Loucy (cell line): Measurements from ENCODE around the gene DGKB.

Source experiments
- H2AFZ ChIP-seq: fragments of 200-600 bp; sonication (generic); 2 replicates; pipeline ENCODE4 v1.6.0; 2016; ENCODE audit warnings: antibody characterized with exemption, mild to moderate bottlenecking, low read length, moderate library complexity
- H3F3A ChIP-seq: fragments of 200-600 bp; 2 replicates; pipeline ENCODE4 v1.6.0; 2016; ENCODE audit warnings: antibody characterized with exemption, low read depth, mild to moderate bottlenecking
- H3K27me3 ChIP-seq: fragments of 200-600 bp; sonication (generic); 2 replicates; pipeline ENCODE4 v1.6.1; 2014; ENCODE audit warnings: low read length, mild to moderate bottlenecking; ENCODE audit not compliant: insufficient read depth, poor library complexity, severe bottlenecking
- H3K36me3 ChIP-seq: fragments of 200-600 bp; sonication (generic); 2 replicates; pipeline ENCODE4 v1.6.1; 2016; ENCODE audit warnings: low read length; ENCODE audit not compliant: insufficient read depth
- H3K4me1 ChIP-seq: fragments of 200-600 bp; sonication (generic); 2 replicates; pipeline ENCODE4 v1.5.1; 2014; ENCODE audit warnings: low read length, mild to moderate bottlenecking; ENCODE audit not compliant: insufficient read depth, poor library complexity, severe bottlenecking
- H3K4me2 ChIP-seq: fragments of 200-600 bp; sonication (generic); 2 replicates; pipeline ENCODE4 v1.6.0; 2014; ENCODE audit warnings: antibody characterized with exemption, low read length, low read depth, mild to moderate bottlenecking; ENCODE audit not compliant: poor library complexity, severe bottlenecking
- H3K4me3 ChIP-seq: fragments of 200-600 bp; sonication (generic); 2 replicates; pipeline ENCODE4 v1.5.1; 2014; ENCODE audit warnings: low read length, mild to moderate bottlenecking, mixed read lengths; ENCODE audit not compliant: poor library complexity, severe bottlenecking
- H3K79me2 ChIP-seq: fragments of 200-600 bp; sonication (generic); 2 replicates; pipeline ENCODE4 v1.6.1; 2014; ENCODE audit warnings: low read length; ENCODE audit not compliant: insufficient read depth
- H3K9ac ChIP-seq: fragments of 200-600 bp; sonication (generic); 2 replicates; pipeline ENCODE4 v1.6.0; 2014; ENCODE audit warnings: mild to moderate bottlenecking, low read depth, low read length, moderate library complexity; ENCODE audit not compliant: poor library complexity, severe bottlenecking
- H3K9me2 ChIP-seq: fragments of 200-600 bp; sonication (generic); replicated peaks from 2 replicates; pipeline ENCODE4 v1.6.1; 2016; ENCODE audit warnings: low read depth, low read length, mixed read lengths
- H3K9me3 ChIP-seq: fragments of 200-600 bp; sonication (generic); 2 replicates; pipeline ENCODE4 v1.6.1; 2014; ENCODE audit warnings: mild to moderate bottlenecking, antibody characterized with exemption, low read length, low read depth; ENCODE audit not compliant: insufficient read depth
- H4K20me1 ChIP-seq: fragments of 200-600 bp; sonication (generic); 2 replicates; pipeline ENCODE4 v1.6.0; 2014; ENCODE audit warnings: antibody characterized with exemption, low read length, mild to moderate bottlenecking; ENCODE audit not compliant: insufficient read depth, poor library complexity, severe bottlenecking
- CTCF ChIP-seq: fragments of 200-600 bp; sonication (generic); conservative IDR thresholded peaks from 2 replicates; pipeline ENCODE4 v1.5.1; 2014; ENCODE audit warnings: mild to moderate bottlenecking, antibody characterized with exemption, low read length
- EZH2phosphoT487 ChIP-seq: fragments of 200-600 bp; IDR thresholded peaks from 2 replicates; pipeline ENCODE4 v1.6.1; 2018; ENCODE audit warnings: antibody characterized with exemption, mild to moderate bottlenecking, moderate library complexity, borderline replicate concordance

The DGKB gene

GRCh38 chr7:14228341-14228740 is 674.2 kb downstream of the DGKB start:
- TF ChIP-seq EZH2phosphoT487 (no peak), CTCF (no peak)
- H3K79me2 ChIP-seq: no peaks in the 10 kb centered on the region
- H3K9me2 ChIP-seq: no peaks in the 10 kb centered on the region
- no peaks in the 10 kb centered on the region for H3K4me1 ChIP-seq
- H4K20me1 ChIP-seq: no peaks in the 10 kb centered on the region
- no peak overlapping the region for H3K9ac ChIP-seq
- no peak overlapping the region for H3K4me2 ChIP-seq
- H3K27me3 ChIP-seq: no peaks in the 10 kb centered on the region
- no peaks in the 10 kb centered on the region for H3K36me3 ChIP-seq
- H2AFZ ChIP-seq: no peak overlapping the region
- no peaks in the 10 kb centered on the region for H3K9me3 ChIP-seq
- no peak overlapping the region for H3K4me3 ChIP-seq
- H3F3A ChIP-seq: no peaks in the 10 kb centered on the region

DNA sequence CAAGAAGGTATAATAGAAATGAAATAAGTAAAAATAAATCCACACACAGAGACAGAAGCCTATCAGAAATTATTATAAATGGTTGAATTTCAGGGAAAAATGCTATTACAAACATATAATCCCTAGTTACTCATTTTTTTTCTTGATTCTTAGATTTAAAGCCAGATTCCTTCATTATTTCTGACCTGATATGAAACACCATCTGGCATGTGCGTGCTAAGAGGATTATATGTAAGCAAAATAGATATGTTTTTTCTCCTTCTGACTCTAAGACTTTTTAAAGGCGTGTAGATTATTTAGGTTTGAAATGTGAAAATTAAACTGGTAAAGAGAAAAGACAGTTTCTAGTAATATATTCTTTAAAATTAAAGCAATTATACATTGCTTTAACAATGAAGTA is 676.4 kb downstream of the DGKB start:
- Histone ChIP-seq H3K9me2 (no peaks in the 10 kb centered on the region), H3K4me2 (no peak overlapping the region), H2AFZ (no peak overlapping the region), H3K79me2 (no peaks in the 10 kb centered on the region), H3K9ac (no peak overlapping the region), H3K4me3 (no peak overlapping the region), H3K9me3 (no peaks in the 10 kb centered on the region), H3F3A (no peaks in the 10 kb centered on the region), H4K20me1 (no peaks in the 10 kb centered on the region), H3K27me3 (no peaks in the 10 kb centered on the region), H3K36me3 (no peaks in the 10 kb centered on the region), H3K4me1 (no peaks in the 10 kb centered on the region)
- TF ChIP-seq EZH2phosphoT487 (no peak), CTCF (no peak)

DNA sequence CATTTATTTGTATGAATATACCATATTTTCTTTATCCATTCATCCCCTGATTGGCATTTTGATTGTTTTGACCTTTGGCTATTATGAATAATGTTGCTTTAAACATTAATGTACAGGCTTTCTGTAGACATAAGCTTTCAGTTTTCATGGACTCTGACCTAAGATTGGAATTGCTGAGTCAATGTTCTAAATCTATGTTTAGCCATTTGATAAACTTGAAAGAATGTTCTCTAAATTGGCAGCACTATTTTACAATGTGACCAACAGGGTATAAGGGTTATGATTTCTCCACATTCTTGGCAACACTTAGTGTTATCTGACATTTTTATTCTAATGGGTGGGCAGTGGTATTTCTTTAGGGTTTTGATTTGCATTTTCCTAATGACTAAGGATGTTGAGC is 683.4 kb downstream of the DGKB start:
- H3K4me3 ChIP-seq: no peak overlapping the region
- H3K79me2 ChIP-seq: no peaks in the 10 kb centered on the region
- no peaks in the 10 kb centered on the region for H3K9me2 ChIP-seq
- no peak overlapping the region for H3K9ac ChIP-seq
- no peaks in the 10 kb centered on the region for H4K20me1 ChIP-seq
- no peaks in the 10 kb centered on the region for H3K9me3 ChIP-seq
- no peak overlapping the region for H3K4me2 ChIP-seq
- H3K4me1 ChIP-seq: no peaks in the 10 kb centered on the region
- H3K36me3 ChIP-seq: no peaks in the 10 kb centered on the region
- no peak overlapping the region for H2AFZ ChIP-seq
- no peaks in the 10 kb centered on the region for H3F3A ChIP-seq
- TF ChIP-seq EZH2phosphoT487 (no peak), CTCF (no peak)
- H3K27me3 ChIP-seq: no peaks in the 10 kb centered on the region
